AG09309 (cell line): ENCODE data around the gene VRK1.

Source experiments
- DNase-seq: peaks from one replicate; pipeline ENCODE4 v3.0.0-alpha.2; 2010; ENCODE audit warnings: low read depth
- H3K4me3 ChIP-seq: 2 replicates; pipeline ENCODE4 v1.5.1; 2011; ENCODE audit warnings: mild to moderate bottlenecking, low read depth, low read length, moderate library complexity; ENCODE audit not compliant: control insufficient read depth
- CTCF ChIP-seq: IDR thresholded peaks from 2 replicates; pipeline ENCODE4 v1.5.1; 2011; ENCODE audit warnings: mild to moderate bottlenecking, low read depth, low read length, inconsistent platforms; ENCODE audit not compliant: insufficient read depth, control insufficient read depth; ENCODE audit errors: missing control alignments

Gene VRK1

GRCh38 chr14:96844857-96845570 lies 47.8 kb downstream of the VRK1 start:
- no peak for DNase-seq
- no peak overlapping the region for H3K4me3 ChIP-seq
- no peak for TF ChIP-seq CTCF

- no peak for DNase-seq
- H3K4me3 ChIP-seq, result no peak overlapping the region
- TF ChIP-seq CTCF, result no peak
These were observed 50.3 kb downstream of the VRK1 start for GRCh38 chr14:96847451-96847850.

GRCh38 chr14:96848011-96848410 lies 50.8 kb downstream of the VRK1 start:
- TF ChIP-seq CTCF, result no peak
- H3K4me3 ChIP-seq, result no peak overlapping the region
- DNase-seq, result no peak

GRCh38 chr14:96849733-96850132 lies 52.6 kb downstream of the VRK1 start:
- H3K4me3 ChIP-seq, result no peak overlapping the region
- no peak for TF ChIP-seq CTCF
- no peak for DNase-seq

- TF ChIP-seq CTCF, result no peak
- no peak for DNase-seq
- H3K4me3 ChIP-seq, result no peak overlapping the region
These were observed 54.7 kb downstream of the VRK1 start for GRCh38 chr14:96851694-96852381.

- peak; percentile 64 for TF ChIP-seq CTCF
- peak; percentile 25 for DNase-seq
- H3K4me3 ChIP-seq, result no peak overlapping the region
These were observed 55.7 kb downstream of the VRK1 start for GRCh38 chr14:96852823-96853422.
